Lung microvascular endothelial cell (primary cell): Measurements from ENCODE around the gene LPAR5. TPM values are rescaled to one million over a fixed set of nuclear protein-coding genes. Genes with fewer than 3 reads are reported as not detected.

Source experiments
- total RNA-seq: library from RNA; depleted of rRNA; stranded (reverse); fragments of >200 nt; gene quantifications from 2 replicates; pipeline ENCODE4 v1.2.1, GENCODE V29; 2014

LPAR5 gene
- total RNA-seq, 1 donor from 2014 or later = not detected

Other genes with a start within 250 kb of the LPAR5 start
- not detected in 2 replicates for gene CD27, start 191.0 kb downstream of the LPAR5 start, total RNA-seq
- gene TAPBPL, start 183.9 kb downstream of the LPAR5 start, total RNA-seq = 6.5 and 19.6 TPM in 2 replicates
- gene VAMP1, start 165.3 kb downstream of the LPAR5 start, total RNA-seq = 2.6 and 5.0 TPM in 2 replicates
- gene MRPL51, start 142.7 kb downstream of the LPAR5 start, total RNA-seq = 121 and 130 TPM in 2 replicates
- 15.3 and 32.9 TPM in 2 replicates for gene NCAPD2, start 141.9 kb downstream of the LPAR5 start, total RNA-seq
- gene GAPDH, start 101.4 kb downstream of the LPAR5 start, total RNA-seq = 3,072 and 3,739 TPM in 2 replicates
- 6.3 and 8.5 TPM in 2 replicates for gene IFFO1, start 79.9 kb downstream of the LPAR5 start, total RNA-seq
- 7.4 and 11.7 TPM in 2 replicates for gene NOP2, start 67.7 kb downstream of the LPAR5 start, total RNA-seq
- gene CHD4, start 28.6 kb downstream of the LPAR5 start, total RNA-seq = 155 and 187 TPM in 2 replicates
- 0.20 and 0.22 TPM in 2 replicates for gene ACRBP, start 11.5 kb upstream of the LPAR5 start, total RNA-seq
- gene ING4, start 27.2 kb upstream of the LPAR5 start, total RNA-seq = 34.4 and 44.0 TPM in 2 replicates
- gene ZNF384, start 53.4 kb upstream of the LPAR5 start, total RNA-seq = 6.3 and 8.5 TPM in 2 replicates
- not detected in 2 replicates for gene PIANP, start 64.9 kb upstream of the LPAR5 start, total RNA-seq
- gene COPS7A, start 88.1 kb upstream of the LPAR5 start, total RNA-seq = 28.3 and 43.5 TPM in 2 replicates
- gene MLF2, start 117.2 kb upstream of the LPAR5 start, total RNA-seq = 69.8 and 70.2 TPM in 2 replicates
- gene PTMS, start 130.4 kb upstream of the LPAR5 start, total RNA-seq = 45.1 and 56.0 TPM in 2 replicates
- 0.20 and 0.22 TPM in 2 replicates for gene LAG3, start 136.6 kb upstream of the LPAR5 start, total RNA-seq
- not detected in 2 replicates for gene CD4, start 153.6 kb upstream of the LPAR5 start, total RNA-seq
- 0.20 and 0.87 TPM in 2 replicates for gene GPR162, start 185.9 kb upstream of the LPAR5 start, total RNA-seq
- gene P3H3, start 192.4 kb upstream of the LPAR5 start, total RNA-seq = 12.9 and 25.7 TPM in 2 replicates
- gene GNB3, start 205.0 kb upstream of the LPAR5 start, total RNA-seq = 0.22 and 0.40 TPM in 2 replicates
- gene CDCA3, start 215.3 kb upstream of the LPAR5 start, total RNA-seq = 3.4 and 8.9 TPM in 2 replicates
- gene USP5, start 216.2 kb upstream of the LPAR5 start, total RNA-seq = 57.9 and 59.9 TPM in 2 replicates
- 958 and 967 TPM in 2 replicates for gene TPI1, start 231.6 kb upstream of the LPAR5 start, total RNA-seq
- gene SPSB2, start 237.3 kb upstream of the LPAR5 start, total RNA-seq = 2.2 and 4.2 TPM in 2 replicates